Superior temporal gyrus (tissue), 1 donor: ENCODE results near the gene CLEC14A.

Experiments
- DNase-seq: peaks from one replicate; pipeline ENCODE4 v3.0.0-alpha.2; 2016; ENCODE audit errors: extremely low spot score

CLEC14A gene

DNA sequence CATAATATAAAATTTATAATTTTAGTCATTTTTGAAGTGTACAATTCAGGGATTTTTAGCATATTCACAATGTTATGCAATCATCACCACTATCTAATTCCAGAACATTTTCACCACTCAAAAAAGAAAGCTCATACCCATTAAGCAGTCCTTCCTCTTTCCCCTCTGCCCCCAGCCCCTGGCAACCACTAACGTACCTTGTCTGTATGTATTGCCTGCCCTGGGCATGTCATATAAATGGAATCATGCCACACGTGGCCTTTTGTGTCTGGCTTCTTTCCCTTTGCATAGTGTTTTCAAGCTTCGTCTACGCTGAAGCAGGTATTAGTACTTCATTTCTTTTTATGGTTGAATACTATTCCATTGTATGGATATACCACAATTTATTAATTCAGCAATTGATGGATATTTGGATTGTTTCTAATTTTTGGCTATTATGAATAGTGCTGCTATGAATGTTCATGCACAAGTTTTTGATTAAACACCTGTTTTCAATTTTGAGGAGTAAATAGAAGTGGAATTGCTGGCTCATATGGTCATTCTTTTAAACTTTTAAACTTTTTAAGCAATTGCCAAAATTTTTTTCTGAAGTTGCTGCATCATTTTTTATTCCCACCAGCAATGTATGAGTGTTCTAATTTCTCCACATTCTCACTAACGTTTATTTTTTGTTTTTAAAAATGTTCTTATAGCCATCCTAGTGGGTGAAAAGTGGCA, 49.8 kb downstream of the CLEC14A start:
- no peak for DNase-seq

DNA sequence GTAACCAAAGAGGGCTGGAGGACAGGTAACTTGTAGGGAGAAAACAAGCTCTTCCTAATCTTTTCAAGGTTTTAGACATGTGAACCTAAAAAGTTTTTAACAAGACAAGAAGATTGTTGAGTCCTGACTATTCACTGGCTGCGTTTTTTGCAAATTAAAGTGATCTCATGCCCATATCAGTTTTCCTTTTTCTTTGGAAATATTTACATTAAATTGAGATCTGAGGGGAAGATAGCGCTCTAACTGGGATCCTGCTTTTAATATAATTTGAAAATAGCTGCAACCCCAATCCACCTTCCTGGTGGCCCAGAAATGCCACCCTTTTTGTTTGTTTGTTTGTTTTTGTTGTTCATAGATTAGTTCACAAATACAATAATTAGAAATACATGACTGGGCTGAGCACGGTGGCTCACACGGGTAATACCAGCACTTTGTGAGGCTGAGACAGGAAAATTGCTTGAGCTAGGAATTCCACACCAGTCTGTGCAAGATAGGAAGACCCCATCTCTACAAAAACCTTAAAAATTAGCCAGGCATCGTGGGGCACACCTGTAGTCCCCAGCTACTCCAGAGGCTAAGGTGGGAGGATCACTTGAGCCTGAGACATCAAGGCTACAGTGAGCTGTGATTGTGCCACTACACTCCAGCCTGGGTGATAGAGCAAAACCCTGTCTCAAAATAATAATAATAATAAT, 50.6 kb downstream of the CLEC14A start:
- no peak for DNase-seq

DNA sequence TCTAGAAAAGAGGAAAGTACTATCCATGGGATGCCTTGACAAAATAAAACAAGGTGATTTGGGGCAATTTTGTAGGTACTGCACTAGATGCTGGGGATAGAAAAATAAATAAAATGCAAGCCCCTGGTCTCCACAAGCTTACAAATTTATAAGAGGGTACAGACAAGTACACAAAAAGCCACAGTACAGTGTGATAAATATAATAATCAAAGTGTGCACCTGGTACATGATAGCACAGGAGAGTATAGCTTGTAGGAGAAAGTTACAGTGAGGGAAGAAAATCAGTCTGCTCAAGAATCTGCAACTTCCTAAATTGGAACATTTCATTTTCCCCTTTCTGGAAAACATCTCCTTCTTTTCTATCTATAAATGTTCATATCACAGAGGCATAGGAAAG, 51.2 kb downstream of the CLEC14A start:
- DNase-seq: no peak
